Measurements from ENCODE around the gene TLE5.
"Not testable (repeated sequence)": the region's sequence is repeated elsewhere in the genome, so short reads cannot be mapped to it uniquely, and the experiment has no call there.

Gene TLE5

GRCh38 chr19:3053218-3053621 lies 9.1 kb downstream of the TLE5 start:
- H3K4me3 ChIP-seq (ENCODE audit: low read depth, low read length): no peak overlapping the region
- no peaks in the 10 kb centered on the region for H3K27me3 ChIP-seq (ENCODE audit: insufficient read depth, low read depth, severe bottlenecking)
- H3K9me3 ChIP-seq (ENCODE audit: severe bottlenecking): no peaks in the 10 kb centered on the region
- peaks cover 50% of the 10 kb centered on the region for H3K36me3 ChIP-seq
- peak overlapping the region; percentile 41 for H3K27ac ChIP-seq
- no peak for TF ChIP-seq CTCF (IDR thresholded peaks at IDR 0.05; ENCODE audit: low read depth, low read length)
- no peak for DNase-seq

GRCh38 chr19:3050016-3050415 lies 12.3 kb downstream of the TLE5 start:
- H3K9me3 ChIP-seq (ENCODE audit: severe bottlenecking); H3K27me3 ChIP-seq (ENCODE audit: insufficient read depth, low read depth, severe bottlenecking); H3K27ac ChIP-seq; DNase-seq; H3K4me3 ChIP-seq (ENCODE audit: low read depth, low read length): not testable (repeated sequence)
- peaks cover 22% of the 10 kb centered on the region for H3K36me3 ChIP-seq

- TF ChIP-seq CTCF (IDR thresholded peaks at IDR 0.05; ENCODE audit: low read depth, low read length): no peak
- Histone ChIP-seq H3K4me3 (ENCODE audit: low read depth, low read length) (no peak overlapping the region), H3K36me3 (peaks cover 13% of the 10 kb centered on the region), H3K9me3 (ENCODE audit: severe bottlenecking) (no peaks in the 10 kb centered on the region), H3K27ac (no peak overlapping the region), H3K27me3 (ENCODE audit: insufficient read depth, low read depth, severe bottlenecking) (no peaks in the 10 kb centered on the region)
- DNase-seq: no peak
Observed at GRCh38 chr19:3049089-3049488, 13.2 kb downstream of the TLE5 start.

GRCh38 chr19:3048190-3048533 lies 14.1 kb downstream of the TLE5 start:
- TF ChIP-seq CTCF (IDR thresholded peaks at IDR 0.05; ENCODE audit: low read depth, low read length): no peak
- Histone ChIP-seq H3K27ac (peak overlapping the region; percentile 67), H3K4me3 (ENCODE audit: low read depth, low read length) (peak overlapping the region; percentile 58), H3K9me3 (ENCODE audit: severe bottlenecking) (no peaks in the 10 kb centered on the region), H3K36me3 (peaks cover 9% of the 10 kb centered on the region), H3K27me3 (ENCODE audit: insufficient read depth, low read depth, severe bottlenecking) (no peaks in the 10 kb centered on the region)
- no peak for DNase-seq

- peak overlapping the region; percentile 58 for H3K4me3 ChIP-seq (ENCODE audit: low read depth, low read length)
- no peaks in the 10 kb centered on the region for H3K27me3 ChIP-seq (ENCODE audit: insufficient read depth, low read depth, severe bottlenecking)
- DNase-seq: peak; percentile 96
Observed at GRCh38 chr19:3047496-3048189, 14.7 kb downstream of the TLE5 start.

More at GRCh38 chr19:3047496-3048189, 14.7 kb downstream of the TLE5 start:
- H3K27ac ChIP-seq: peak overlapping the region; percentile 67
- TF ChIP-seq CTCF (IDR thresholded peaks at IDR 0.05; ENCODE audit: low read depth, low read length): no peak
- no peaks in the 10 kb centered on the region for H3K9me3 ChIP-seq (ENCODE audit: severe bottlenecking)
- H3K36me3 ChIP-seq: peaks cover 6% of the 10 kb centered on the region; the same call in 1 of the 2 replicates

All from WERI-Rb-1 (cell line).